ENCODE measurements around the gene CCNE1.

CCNE1 gene

DNA sequence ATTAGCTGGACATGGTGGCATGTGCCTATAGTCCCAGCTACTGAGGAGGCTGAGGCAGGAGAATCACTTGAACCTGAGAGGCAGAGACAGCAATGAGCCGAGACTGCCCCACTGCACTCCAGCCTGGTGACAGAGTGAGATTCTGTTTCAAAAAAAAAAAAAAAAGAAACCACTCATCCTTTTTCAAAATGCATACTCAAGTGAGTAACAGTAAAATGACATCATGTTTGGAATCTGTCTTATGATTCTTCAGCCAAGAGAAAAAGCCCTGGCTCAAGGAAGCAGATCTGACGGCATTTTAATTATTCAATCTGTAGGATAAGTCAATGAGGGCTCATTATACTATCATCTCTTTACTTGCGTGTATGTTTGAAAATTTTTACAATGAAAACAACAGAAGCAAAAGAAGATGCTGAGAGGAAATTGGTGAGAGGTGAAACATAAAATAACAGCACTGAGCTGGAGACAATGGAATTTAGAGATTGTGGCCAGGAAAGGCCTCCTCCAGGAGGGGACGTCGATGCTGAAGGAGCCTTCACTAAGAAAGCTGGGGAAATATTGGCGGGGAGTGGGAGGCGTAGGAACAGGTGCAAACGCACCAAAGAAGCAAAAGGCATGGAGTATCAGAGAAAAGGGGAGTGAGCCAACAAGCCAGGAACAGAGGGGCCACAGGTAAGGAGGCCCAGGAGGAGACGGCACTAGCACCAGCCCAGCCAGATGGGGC is 12.9 kb upstream of the CCNE1 start:
- TF ChIP-seq, protein P1, sequence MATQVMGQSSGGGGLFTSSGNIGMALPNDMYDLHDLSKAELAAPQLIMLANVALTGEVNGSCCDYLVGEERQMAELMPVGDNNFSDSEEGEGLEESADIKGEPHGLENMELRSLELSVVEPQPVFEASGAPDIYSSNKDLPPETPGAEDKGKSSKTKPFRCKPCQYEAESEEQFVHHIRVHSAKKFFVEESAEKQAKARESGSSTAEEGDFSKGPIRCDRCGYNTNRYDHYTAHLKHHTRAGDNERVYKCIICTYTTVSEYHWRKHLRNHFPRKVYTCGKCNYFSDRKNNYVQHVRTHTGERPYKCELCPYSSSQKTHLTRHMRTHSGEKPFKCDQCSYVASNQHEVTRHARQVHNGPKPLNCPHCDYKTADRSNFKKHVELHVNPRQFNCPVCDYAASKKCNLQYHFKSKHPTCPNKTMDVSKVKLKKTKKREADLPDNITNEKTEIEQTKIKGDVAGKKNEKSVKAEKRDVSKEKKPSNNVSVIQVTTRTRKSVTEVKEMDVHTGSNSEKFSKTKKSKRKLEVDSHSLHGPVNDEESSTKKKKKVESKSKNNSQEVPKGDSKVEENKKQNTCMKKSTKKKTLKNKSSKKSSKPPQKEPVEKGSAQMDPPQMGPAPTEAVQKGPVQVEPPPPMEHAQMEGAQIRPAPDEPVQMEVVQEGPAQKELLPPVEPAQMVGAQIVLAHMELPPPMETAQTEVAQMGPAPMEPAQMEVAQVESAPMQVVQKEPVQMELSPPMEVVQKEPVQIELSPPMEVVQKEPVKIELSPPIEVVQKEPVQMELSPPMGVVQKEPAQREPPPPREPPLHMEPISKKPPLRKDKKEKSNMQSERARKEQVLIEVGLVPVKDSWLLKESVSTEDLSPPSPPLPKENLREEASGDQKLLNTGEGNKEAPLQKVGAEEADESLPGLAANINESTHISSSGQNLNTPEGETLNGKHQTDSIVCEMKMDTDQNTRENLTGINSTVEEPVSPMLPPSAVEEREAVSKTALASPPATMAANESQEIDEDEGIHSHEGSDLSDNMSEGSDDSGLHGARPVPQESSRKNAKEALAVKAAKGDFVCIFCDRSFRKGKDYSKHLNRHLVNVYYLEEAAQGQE (IDR thresholded peaks at IDR 0.05; ENCODE audit: insufficient read depth in 1 of 2, low read depth in 2 of 2, low read length in 2 of 2): no peak
- TF ChIP-seq FOXP2 (optimal IDR thresholded peaks at IDR 0.05; ENCODE audit: borderline replicate concordance, extremely low read depth, extremely low read length, insufficient read depth) (no peak), SIN3A (IDR thresholded peaks at IDR 0.05; ENCODE audit: borderline replicate concordance, insufficient read depth, low read length) (no peak), TAF1 (IDR thresholded peaks at IDR 0.05; ENCODE audit: borderline replicate concordance, insufficient read depth, low read length) (no peak), POLR2AphosphoS5 (IDR thresholded peaks at IDR 0.05; ENCODE audit: low read depth, low read length) (no peak)

DNA sequence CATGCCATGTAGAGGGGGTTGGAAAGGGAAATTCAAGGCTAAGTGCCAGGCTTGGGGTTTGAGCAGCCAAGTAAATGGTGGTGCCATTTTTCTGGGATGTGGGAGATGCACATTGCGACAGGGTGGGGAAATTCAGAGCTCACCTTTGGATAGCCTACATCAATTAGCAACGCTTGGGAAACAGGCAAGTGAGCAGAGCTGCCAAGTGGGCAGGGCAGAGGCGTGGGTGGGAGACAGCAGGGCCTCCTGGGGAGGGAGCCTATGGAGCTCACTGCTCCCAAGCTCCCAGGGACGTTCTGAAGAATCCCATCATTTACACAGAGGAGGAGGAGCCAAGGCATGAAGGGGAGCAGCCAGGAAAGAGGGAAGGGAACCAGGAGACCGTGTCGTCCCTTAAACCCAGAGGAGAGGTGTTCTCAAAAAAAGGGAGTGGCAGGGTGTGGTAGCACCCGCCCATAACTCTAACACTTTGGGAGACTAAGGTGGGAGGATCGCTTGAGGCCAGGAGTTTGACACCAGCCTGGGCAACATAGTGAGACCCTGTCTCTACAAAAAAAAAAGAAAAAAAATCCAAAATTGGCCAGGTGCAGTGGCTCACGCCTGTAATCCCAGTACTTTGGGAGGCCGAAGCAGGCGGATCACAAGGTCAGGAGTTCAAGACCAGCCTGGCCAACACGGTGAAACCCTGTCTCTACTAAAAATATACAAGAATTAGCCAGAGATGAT is 11.5 kb upstream of the CCNE1 start:
- TF ChIP-seq TAF1 (IDR thresholded peaks at IDR 0.05; ENCODE audit: borderline replicate concordance, insufficient read depth, low read length) (no peak), POLR2AphosphoS5 (IDR thresholded peaks at IDR 0.05; ENCODE audit: low read depth, low read length) (no peak), FOXP2 (optimal IDR thresholded peaks at IDR 0.05; ENCODE audit: borderline replicate concordance, extremely low read depth, extremely low read length, insufficient read depth) (no peak), SIN3A (IDR thresholded peaks at IDR 0.05; ENCODE audit: borderline replicate concordance, insufficient read depth, low read length) (no peak)
- TF ChIP-seq, protein P1 (IDR thresholded peaks at IDR 0.05; ENCODE audit: insufficient read depth in 1 of 2, low read depth in 2 of 2, low read length in 2 of 2): no peak

DNA sequence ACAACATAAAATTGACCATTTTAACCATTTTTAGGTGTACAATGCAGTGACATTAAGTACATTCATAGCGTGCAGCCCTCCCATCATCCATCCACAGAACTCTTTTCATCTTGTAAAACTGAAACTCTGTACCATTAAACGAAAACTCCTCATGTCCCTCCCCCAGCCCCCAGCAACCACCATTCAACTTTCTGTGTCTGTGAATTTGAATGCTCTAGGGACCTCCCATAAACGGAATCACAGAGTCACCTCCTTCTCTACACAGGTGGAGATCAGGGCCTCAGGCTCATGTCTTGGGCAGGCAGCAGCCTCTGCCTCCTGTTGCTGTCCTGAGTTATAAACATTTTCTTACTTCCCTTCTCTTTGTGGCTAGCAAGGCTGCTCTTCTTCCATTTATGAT is 7.3 kb upstream of the CCNE1 start:
- TF ChIP-seq SIN3A (IDR thresholded peaks at IDR 0.05; ENCODE audit: borderline replicate concordance, insufficient read depth, low read length): no peak
- TF ChIP-seq FOXP2 (optimal IDR thresholded peaks at IDR 0.05; ENCODE audit: borderline replicate concordance, extremely low read depth, extremely low read length, insufficient read depth): no peak
- TF ChIP-seq TAF1 (IDR thresholded peaks at IDR 0.05; ENCODE audit: borderline replicate concordance, insufficient read depth, low read length): no peak
- no peak for TF ChIP-seq POLR2AphosphoS5 (IDR thresholded peaks at IDR 0.05; ENCODE audit: low read depth, low read length)
- TF ChIP-seq, protein P1 (IDR thresholded peaks at IDR 0.05; ENCODE audit: insufficient read depth in 1 of 2, low read depth in 2 of 2, low read length in 2 of 2): no peak

DNA sequence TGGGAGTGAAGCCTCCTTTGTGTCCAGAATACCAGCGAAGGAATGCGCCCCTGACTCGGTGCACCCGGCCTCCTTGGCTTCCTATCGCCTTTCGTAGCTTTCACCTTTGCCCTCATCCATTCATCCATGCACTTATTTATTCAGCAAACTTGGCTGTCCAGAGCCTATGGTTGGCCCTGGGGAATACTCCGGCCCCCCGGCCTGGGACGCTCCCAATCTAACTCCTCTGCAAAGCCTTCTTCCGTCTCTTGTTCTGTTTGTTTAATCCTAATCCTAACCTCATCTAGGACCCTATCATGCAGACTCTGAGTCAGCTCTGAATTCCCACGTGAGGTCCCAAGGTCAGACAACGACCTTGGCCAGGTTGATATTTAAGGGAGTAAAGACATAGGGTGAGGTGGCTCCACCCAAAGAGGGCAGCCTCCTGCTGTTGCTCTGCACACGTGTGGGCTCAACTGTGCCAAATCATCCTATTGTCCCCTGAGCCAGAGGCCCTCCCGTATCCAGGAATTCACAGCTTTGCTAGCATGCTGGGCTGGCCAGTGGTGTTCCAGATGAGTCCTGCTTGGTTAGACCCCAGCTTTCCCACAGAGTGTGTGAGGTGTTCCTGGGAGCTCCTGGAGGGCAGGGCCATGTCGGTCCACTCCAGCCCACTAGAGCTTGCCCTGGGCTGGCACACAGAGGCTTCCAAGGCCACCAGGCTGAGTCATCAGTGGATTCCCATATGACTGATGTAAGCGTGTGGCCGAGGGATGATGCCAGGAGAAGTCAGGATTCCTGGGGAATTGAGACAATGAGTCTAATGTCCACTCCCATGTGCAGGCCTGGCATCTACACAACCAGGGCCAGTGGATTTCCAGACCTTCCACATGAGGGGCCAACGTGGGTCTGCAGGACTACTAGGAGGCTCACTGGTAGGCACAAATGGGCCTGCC is 6.5 kb upstream of the CCNE1 start:
- TF ChIP-seq FOXP2 (optimal IDR thresholded peaks at IDR 0.05; ENCODE audit: borderline replicate concordance, extremely low read depth, extremely low read length, insufficient read depth) (no peak), TAF1 (IDR thresholded peaks at IDR 0.05; ENCODE audit: borderline replicate concordance, insufficient read depth, low read length) (no peak), SIN3A (IDR thresholded peaks at IDR 0.05; ENCODE audit: borderline replicate concordance, insufficient read depth, low read length) (no peak), POLR2AphosphoS5 (IDR thresholded peaks at IDR 0.05; ENCODE audit: low read depth, low read length) (no peak)
- TF ChIP-seq, protein P1 (IDR thresholded peaks at IDR 0.05; ENCODE audit: insufficient read depth in 1 of 2, low read depth in 2 of 2, low read length in 2 of 2): no peak

Measured in PFSK-1 (cell line).